ENCODE measurements around the gene RGS1.

GRCh38 chr1:192527950-192528349 is 47.6 kb upstream of the RGS1 start:
- no peak for TF ChIP-seq REST (IDR thresholded peaks at IDR 0.05; ENCODE audit: low read depth)
- TF ChIP-seq ZBTB7A (IDR thresholded peaks at IDR 0.05; ENCODE audit: low read depth): no peak
- TF ChIP-seq RAD21 (IDR thresholded peaks at IDR 0.05; ENCODE audit: low read depth): no peak
- no peak for TF ChIP-seq MAX (IDR thresholded peaks at IDR 0.05)
- TF ChIP-seq TEAD4 (IDR thresholded peaks at IDR 0.05): no peak
- no peak for TF ChIP-seq CREB1 (IDR thresholded peaks at IDR 0.05; ENCODE audit: low read depth)
- TF ChIP-seq YY1 (IDR thresholded peaks at IDR 0.05; ENCODE audit: low read depth): no peak
- no peak for TF ChIP-seq FOXM1 (IDR thresholded peaks at IDR 0.05; ENCODE audit: borderline replicate concordance, low read depth)
- no peak for TF ChIP-seq TAF1 (IDR thresholded peaks at IDR 0.05; ENCODE audit: low read depth)
- TF ChIP-seq EP300 (IDR thresholded peaks at IDR 0.05; ENCODE audit: borderline replicate concordance): no peak
- no peak for TF ChIP-seq CEBPB (IDR thresholded peaks at IDR 0.05)
